ENCODE measurements around the gene TSC2.
"Not testable (repeated sequence)": the region's sequence is repeated elsewhere in the genome, so short reads cannot be mapped to it uniquely, and the experiment has no call there.

DNA sequence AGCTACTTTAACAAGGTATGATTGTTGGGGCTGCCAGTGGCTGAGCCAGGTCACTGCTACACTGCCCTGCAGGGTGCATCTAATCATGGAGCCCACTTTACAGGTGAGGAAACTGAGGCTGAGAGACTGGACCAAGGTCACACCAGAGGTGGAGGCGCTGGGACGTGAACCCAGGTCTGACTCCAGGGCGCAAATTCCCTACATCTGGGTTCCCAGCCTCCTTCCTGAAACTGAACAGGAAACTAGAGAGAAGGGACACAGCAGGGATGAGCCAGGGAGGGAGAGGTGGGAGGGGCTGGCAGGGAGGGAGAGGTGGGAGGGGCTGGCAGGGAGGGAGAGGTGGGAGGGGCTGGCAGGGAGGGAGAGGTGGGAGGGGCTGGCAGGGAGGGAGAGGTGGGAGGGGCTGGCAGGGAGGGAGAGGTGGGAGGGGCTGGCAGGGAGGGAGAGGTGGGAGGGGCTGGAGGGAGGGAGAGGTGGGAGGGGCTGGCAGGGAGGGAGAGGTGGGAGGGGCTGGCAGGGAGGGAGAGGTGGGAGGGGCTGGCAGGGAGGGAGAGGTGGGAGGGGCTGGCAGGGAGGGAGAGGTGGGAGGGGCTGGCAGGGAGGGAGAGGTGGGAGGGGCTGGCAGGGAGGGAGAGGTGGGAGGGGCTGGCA is 80.0 kb downstream of the TSC2 start:
- TF ChIP-seq, protein P1, sequence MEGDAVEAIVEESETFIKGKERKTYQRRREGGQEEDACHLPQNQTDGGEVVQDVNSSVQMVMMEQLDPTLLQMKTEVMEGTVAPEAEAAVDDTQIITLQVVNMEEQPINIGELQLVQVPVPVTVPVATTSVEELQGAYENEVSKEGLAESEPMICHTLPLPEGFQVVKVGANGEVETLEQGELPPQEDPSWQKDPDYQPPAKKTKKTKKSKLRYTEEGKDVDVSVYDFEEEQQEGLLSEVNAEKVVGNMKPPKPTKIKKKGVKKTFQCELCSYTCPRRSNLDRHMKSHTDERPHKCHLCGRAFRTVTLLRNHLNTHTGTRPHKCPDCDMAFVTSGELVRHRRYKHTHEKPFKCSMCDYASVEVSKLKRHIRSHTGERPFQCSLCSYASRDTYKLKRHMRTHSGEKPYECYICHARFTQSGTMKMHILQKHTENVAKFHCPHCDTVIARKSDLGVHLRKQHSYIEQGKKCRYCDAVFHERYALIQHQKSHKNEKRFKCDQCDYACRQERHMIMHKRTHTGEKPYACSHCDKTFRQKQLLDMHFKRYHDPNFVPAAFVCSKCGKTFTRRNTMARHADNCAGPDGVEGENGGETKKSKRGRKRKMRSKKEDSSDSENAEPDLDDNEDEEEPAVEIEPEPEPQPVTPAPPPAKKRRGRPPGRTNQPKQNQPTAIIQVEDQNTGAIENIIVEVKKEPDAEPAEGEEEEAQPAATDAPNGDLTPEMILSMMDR (IDR thresholded peaks at IDR 0.05; ENCODE audit: low read depth, low read length): not testable (repeated sequence)
- not testable (repeated sequence) for TF ChIP-seq EZH2phosphoT487 (IDR thresholded peaks at IDR 0.05; ENCODE audit: low read depth)

All from OCI-LY3 (cell line).